Neuronal stem cell (in vitro differentiated cells): ENCODE data around the gene TWSG1.

ENCODE experiments used
- DNase-seq: peaks from one replicate; pipeline ENCODE4 v3.0.0-alpha.2; 2013; ENCODE audit warnings: low spot score
- H2AFZ ChIP-seq: one replicate; pipeline ENCODE4 v1.6.1; 2013; ENCODE audit warnings: mild to moderate bottlenecking, low read length, inconsistent platforms
- H2AK5ac ChIP-seq: 2 replicates; pipeline ENCODE4 v1.6.1; 2013; ENCODE audit warnings: low read depth, mild to moderate bottlenecking, inconsistent platforms, low read length, moderate library complexity, mixed read lengths
- H2BK120ac ChIP-seq: 2 replicates; pipeline ENCODE4 v1.6.1; 2013; ENCODE audit warnings: low read depth, mild to moderate bottlenecking, inconsistent platforms, low read length, moderate library complexity, mixed read lengths
- H2BK12ac ChIP-seq: one replicate; pipeline ENCODE4 v1.6.1; 2013; ENCODE audit warnings: low read length, inconsistent platforms
- H2BK15ac ChIP-seq: 2 replicates; pipeline ENCODE4 v1.6.1; 2013; ENCODE audit warnings: mild to moderate bottlenecking, low read length, inconsistent platforms, mixed read lengths
- H2BK5ac ChIP-seq: one replicate; pipeline ENCODE4 v1.6.1; 2013; ENCODE audit warnings: inconsistent platforms, mild to moderate bottlenecking, low read length, moderate library complexity
- H3K14ac ChIP-seq: one replicate; pipeline ENCODE4 v1.6.1; 2013; ENCODE audit warnings: low read length, inconsistent platforms
- H3K18ac ChIP-seq: 2 replicates; pipeline ENCODE4 v1.6.1; 2013; ENCODE audit warnings: low read length, inconsistent platforms
- H3K23ac ChIP-seq: 2 replicates; pipeline ENCODE4 v1.6.1; 2013; ENCODE audit warnings: low read depth, mild to moderate bottlenecking, mixed read lengths, low read length, inconsistent platforms; ENCODE audit not compliant: poor library complexity
- H3K27ac ChIP-seq: replicated peaks from 3 replicates; pipeline ENCODE4 v1.5.1; 2013; ENCODE audit warnings: low read length, inconsistent platforms
- H3K27me3 ChIP-seq, 3 experiments: 2 replicates each; pipeline ENCODE4 v1.6.1; 2013; ENCODE audit warnings: low read length in 3 of 3, mild to moderate bottlenecking in 2 of 3, inconsistent platforms in 1 of 3, low read depth in 1 of 3, mixed read lengths in 1 of 3, moderate library complexity in 1 of 3; ENCODE audit not compliant: control insufficient read depth in 3 of 3, insufficient read depth in 3 of 3
- H3K36me3 ChIP-seq, 2 donors: replicated peaks in 1 of 2; 2 replicates each; pipeline ENCODE4 v1.6.1; 2013; ENCODE audit warnings: low read length in 2 of 2; ENCODE audit not compliant: control insufficient read depth in 2 of 2, insufficient read depth in 2 of 2
- H3K4ac ChIP-seq: 2 replicates; pipeline ENCODE4 v1.6.1; 2013; ENCODE audit warnings: inconsistent platforms, mild to moderate bottlenecking, low read length, moderate library complexity
- H3K4me1 ChIP-seq, 2 donors: 1 replicate in 1 of 2; 2 replicates in 1 of 2; pipeline ENCODE4 v1.6.1; 2013; ENCODE audit warnings: low read length in 2 of 2, low read depth in 1 of 2; ENCODE audit not compliant: control insufficient read depth in 2 of 2, insufficient read depth in 1 of 2
- H3K4me2 ChIP-seq: one replicate; pipeline ENCODE4 v1.6.1; 2013; ENCODE audit warnings: mild to moderate bottlenecking, low read length, inconsistent platforms; ENCODE audit not compliant: insufficient read depth, poor library complexity, severe bottlenecking
- H3K4me3 ChIP-seq, 2 donors: 2 replicates each; pipeline ENCODE4 v1.5.1; 2013; ENCODE audit warnings: low read length in 2 of 2, mild to moderate bottlenecking in 2 of 2, inconsistent platforms in 1 of 2, moderate library complexity in 1 of 2
- H3K79me1 ChIP-seq: one replicate; pipeline ENCODE4 v1.6.1; 2013; ENCODE audit warnings: low read depth, mild to moderate bottlenecking, inconsistent platforms, low read length, moderate library complexity
- H3K9ac ChIP-seq: one replicate; pipeline ENCODE4 v1.6.1; 2013; ENCODE audit warnings: mild to moderate bottlenecking, low read depth, low read length, inconsistent platforms; ENCODE audit not compliant: poor library complexity
- H3K9me3 ChIP-seq, 2 donors: replicated peaks in 1 of 2; 2 replicates each; pipeline versions ENCODE3 to v1.6.1; 2013; ENCODE audit warnings: low read length in 2 of 2, mild to moderate bottlenecking in 2 of 2, inconsistent platforms in 1 of 2, low read depth in 1 of 2, mixed read lengths in 1 of 2, moderate library complexity in 1 of 2; ENCODE audit not compliant: control insufficient read depth in 2 of 2, insufficient read depth in 1 of 2
- H4K8ac ChIP-seq: one replicate; pipeline ENCODE4 v1.6.1; 2013; ENCODE audit warnings: low read depth, mild to moderate bottlenecking, inconsistent platforms, low read length, moderate library complexity
- H4K91ac ChIP-seq: one replicate; pipeline ENCODE4 v1.6.1; 2013; ENCODE audit warnings: low read length, low read depth, mild to moderate bottlenecking, inconsistent platforms; ENCODE audit not compliant: poor library complexity
- WGBS, 2 donors: extraction: QIAGEN DNeasy Blood & Tissue Kit; methylation state at CpG; one replicate each; pipeline ENCODE4 v1.1.7; 2013; ENCODE audit warnings: missing lambda C conversion rate in 2 of 2, mixed read lengths in 1 of 2; ENCODE audit not compliant: insufficient read length in 2 of 2, insufficient replicate concordance in 1 of 2; ENCODE audit errors: extremely low coverage in 2 of 2; 5-methylcytosine and 5-hydroxymethylcytosine counted together

The TWSG1 gene

DNA sequence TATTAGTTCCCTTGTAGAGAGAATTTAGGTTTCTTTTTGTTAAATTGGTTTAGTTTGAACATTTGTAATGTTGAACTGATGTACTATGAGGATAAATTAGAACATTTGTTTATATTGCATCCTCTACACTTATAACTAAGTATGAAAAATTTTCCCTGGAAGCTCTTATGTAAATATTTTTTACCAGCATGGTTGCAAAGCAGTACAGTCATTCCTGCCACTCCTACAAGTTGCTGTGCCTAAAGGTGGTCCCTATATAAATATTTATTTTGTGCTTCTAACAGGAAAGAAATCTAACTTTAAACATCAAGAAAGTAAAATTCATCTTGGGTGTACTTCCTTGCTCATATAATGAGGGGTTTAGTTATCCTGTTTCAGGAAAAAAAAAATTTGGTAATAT, 14.2 kb downstream of the TWSG1 start:
- DNase-seq = no peak
- Histone ChIP-seq H3K79me1 (no peaks in the 10 kb centered on the region), H3K9ac (no peak overlapping the region)

DNA sequence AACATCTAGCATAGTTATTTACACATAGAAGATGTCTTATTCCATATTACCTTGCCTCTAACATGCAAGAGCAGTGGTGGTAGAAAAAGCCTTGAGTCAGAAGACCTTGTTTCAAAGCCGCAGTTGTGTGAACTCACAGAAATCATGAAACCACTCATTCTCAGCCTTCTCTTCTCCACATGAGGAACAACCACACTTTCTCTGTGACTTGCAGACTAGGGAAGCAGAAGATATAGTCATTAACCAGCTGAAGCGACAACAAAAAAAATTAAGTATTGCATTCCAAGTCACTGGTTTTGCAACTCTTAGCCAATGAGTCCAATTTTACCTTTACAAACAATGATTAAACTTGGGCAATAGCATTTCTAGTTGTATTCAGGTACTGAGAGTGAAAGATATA, 19.0 kb downstream of the TWSG1 start:
- Histone ChIP-seq H2BK5ac (no peak overlapping the region), H3K4me2 (no peak overlapping the region), H2AK5ac (no peak overlapping the region), H3K9ac (no peak overlapping the region), H2BK120ac (no peak overlapping the region), H3K4me3 (no peak overlapping the region), H3K79me1 (no peaks in the 10 kb centered on the region), H3K4me1 (peaks cover 0 to 3% of the 10 kb centered on the region in 2 donors), H3K27ac (no peak overlapping the region), H4K91ac (no peak overlapping the region), H3K36me3 (no peaks in the 10 kb centered on the region), H4K8ac (no peak overlapping the region), H3K23ac (no peak overlapping the region), H2BK15ac (no peak overlapping the region), H3K14ac (no peak overlapping the region), H3K4ac (no peak overlapping the region), H3K9me3 (no peaks in the 10 kb centered on the region), H2BK12ac (no peak overlapping the region), H3K27me3 (no peaks in the 10 kb centered on the region), H3K18ac (no peak overlapping the region), H2AFZ (no peak overlapping the region)
- no CpG with 5 or more reads among the region's 2 CpGs for WGBS, 2 donors
- no peak for DNase-seq

More for the DNA sequence above, 14.2 kb downstream of the TWSG1 start:
- Histone ChIP-seq H2BK15ac (no peak overlapping the region), H3K4me3 (no peak overlapping the region), H3K23ac (no peak overlapping the region), H3K36me3 (peaks cover 0 to 32% of the 10 kb centered on the region in 2 donors), H2BK5ac (no peak overlapping the region), H3K9me3 (peaks cover 0 to 5% of the 10 kb centered on the region in 2 donors), H3K27me3 (no peaks in the 10 kb centered on the region), H2AFZ (no peak overlapping the region), H3K14ac (no peak overlapping the region), H2AK5ac (no peak overlapping the region), H3K27ac (no peak overlapping the region), H3K4ac (no peak overlapping the region), H3K4me1 (peaks cover 0 to 11% of the 10 kb centered on the region in 2 donors), H3K4me2 (no peak overlapping the region), H2BK12ac (no peak overlapping the region), H2BK120ac (no peak overlapping the region), H4K8ac (no peak overlapping the region), H4K91ac (no peak overlapping the region), H3K18ac (no peak overlapping the region)

DNA sequence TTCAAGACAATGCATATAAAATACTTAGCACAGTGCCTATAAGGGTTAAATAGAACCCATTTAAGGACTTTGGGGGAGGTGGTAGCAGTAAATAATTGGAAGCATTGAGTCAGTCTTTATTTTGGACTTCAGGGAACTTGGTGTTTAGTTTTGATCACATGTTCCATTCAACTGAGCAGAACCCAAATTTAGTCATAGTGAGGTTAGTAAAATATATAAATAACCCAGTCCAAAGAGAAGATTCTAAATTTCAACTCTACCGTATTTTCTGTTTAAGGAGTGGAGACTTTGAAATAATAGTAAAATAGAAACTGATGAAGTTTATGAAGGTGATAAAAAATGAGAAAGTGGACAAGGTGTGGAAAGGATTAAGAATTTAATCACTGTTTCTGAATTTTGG, 19.7 kb downstream of the TWSG1 start:
- Histone ChIP-seq H2BK15ac (no peak overlapping the region), H2BK120ac (no peak overlapping the region), H3K9ac (no peak overlapping the region), H4K8ac (no peak overlapping the region), H3K4me1 (no peaks in the 10 kb centered on the region), H3K9me3 (no peaks in the 10 kb centered on the region), H3K27me3 (no peaks in the 10 kb centered on the region), H4K91ac (no peak overlapping the region), H2AFZ (no peak overlapping the region), H3K27ac (no peak overlapping the region), H3K79me1 (no peaks in the 10 kb centered on the region), H3K23ac (no peak overlapping the region), H3K4ac (no peak overlapping the region), H3K4me2 (no peak overlapping the region), H2BK12ac (no peak overlapping the region), H3K4me3 (no peak overlapping the region), H2BK5ac (no peak overlapping the region), H3K36me3 (no peaks in the 10 kb centered on the region), H2AK5ac (no peak overlapping the region), H3K14ac (no peak overlapping the region), H3K18ac (no peak overlapping the region)
- no CpG with 5 or more reads among the region's 1 CpG for WGBS, 2 donors
- no peak for DNase-seq

DNA sequence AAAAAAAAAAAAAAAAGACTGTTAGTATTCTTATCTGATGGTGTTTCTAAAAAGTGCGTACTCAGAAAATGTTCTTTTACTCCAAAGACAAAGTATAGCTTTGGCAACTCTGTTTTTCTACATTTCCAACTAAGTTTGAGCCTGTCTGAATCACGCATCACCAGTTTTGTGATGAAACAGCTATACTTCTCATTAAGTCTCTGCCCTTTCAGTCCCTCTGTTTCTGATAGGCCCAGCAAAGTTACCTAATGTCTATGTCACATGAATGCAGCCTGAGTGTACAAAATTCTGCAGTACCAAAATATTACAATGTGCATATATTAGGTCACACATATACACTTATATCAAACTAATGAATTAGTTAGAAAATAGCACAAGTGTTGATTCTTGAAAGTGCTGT, 22.4 kb downstream of the TWSG1 start:
- Histone ChIP-seq H3K79me1 (no peaks in the 10 kb centered on the region), H3K4me3 (no peak overlapping the region), H3K23ac (no peak overlapping the region), H3K14ac (no peak overlapping the region), H2BK120ac (no peak overlapping the region), H3K27ac (no peak overlapping the region), H2BK12ac (no peak overlapping the region), H2BK15ac (no peak overlapping the region), H3K18ac (no peak overlapping the region), H3K9ac (no peak overlapping the region), H3K27me3 (no peaks in the 10 kb centered on the region), H3K4ac (no peak overlapping the region), H3K9me3 (no peaks in the 10 kb centered on the region), H2BK5ac (no peak overlapping the region), H4K91ac (no peak overlapping the region), H2AFZ (no peak overlapping the region), H4K8ac (no peak overlapping the region), H3K36me3 (peaks cover 2 to 23% of the 10 kb centered on the region in 2 donors), H3K4me2 (no peak overlapping the region), H2AK5ac (no peak overlapping the region), H3K4me1 (no peaks in the 10 kb centered on the region)
- no peak for DNase-seq
- no CpG with 5 or more reads among the region's 2 CpGs for WGBS, 2 donors
